ENCODE results near the gene ANKRD33B.

GRCh38 chr5:10655161-10655971, 91.5 kb downstream of the ANKRD33B start:
- TF ChIP-seq TAF1 (IDR thresholded peaks at IDR 0.05; ENCODE audit: control insufficient read depth, extremely low read depth, insufficient read depth, low read length, severe bottlenecking), result no peak
- TF ChIP-seq BACH1 (tag; IDR thresholded peaks at IDR 0.05), result no peak
- no peak for TF ChIP-seq CTCF (IDR thresholded peaks at IDR 0.05 in 2 of 3, conservative IDR thresholded peaks at IDR 0.05 in 1 of 3; ENCODE audit: insufficient read depth in 2 of 3, low read depth in 1 of 3, low read length in 3 of 3)
- TF ChIP-seq POLR2A (conservative IDR thresholded peaks at IDR 0.05), result no peak
- TF ChIP-seq EZH2 (IDR thresholded peaks at IDR 0.05; ENCODE audit: borderline replicate concordance, low read depth, low read length), result no peak
- TF ChIP-seq SRF (CRISPR knock-in tag; IDR thresholded peaks at IDR 0.05), result no peak
- no peak for TF ChIP-seq SMAD2 (IDR thresholded peaks at IDR 0.05; ENCODE audit: low read depth, low read length)
- TF ChIP-seq FOXK2 (conservative IDR thresholded peaks at IDR 0.05 in 1 of 2, IDR thresholded peaks at IDR 0.05 in 1 of 2; ENCODE audit: low read depth in 2 of 2), result no peak
- TF ChIP-seq NRF1 (conservative IDR thresholded peaks at IDR 0.05 in 1 of 2, IDR thresholded peaks at IDR 0.05 in 1 of 2), result no peak
- TF ChIP-seq RFX5 (IDR thresholded peaks at IDR 0.05; ENCODE audit: low read depth, low read length), result no peak
- no peak for TF ChIP-seq CLOCK (CRISPR knock-in tag; IDR thresholded peaks at IDR 0.05; ENCODE audit: borderline replicate concordance)
- no peak for TF ChIP-seq RBBP5 (IDR thresholded peaks at IDR 0.05; ENCODE audit: borderline replicate concordance, insufficient read depth, low read length, poor library complexity, severe bottlenecking)

Measured in K562 (cell line).